A549 (cell line): ENCODE measurements around the gene ATP2A3.

Experiments
- CTCF ChIP-seq: fragments of >200 bp; sonication (Bioruptor Twin); formaldehyde crosslinking; IDR thresholded peaks from 3 replicates; pipeline ENCODE4 v1.5.1; 2016
- HMGXB4 ChIP-seq: fragments of 250-450 bp; sonication (Bioruptor Pico); IDR thresholded peaks from 2 replicates; pipeline ENCODE4 v1.5.0; 2021; ENCODE audit warnings: mild to moderate bottlenecking, moderate library complexity, borderline replicate concordance
- POLR2A ChIP-seq: IDR thresholded peaks from 2 replicates; pipeline ENCODE4 v1.6.1; 2012; ENCODE audit warnings: mild to moderate bottlenecking, low read length
- RFX5 ChIP-seq: fragments of 450-650 bp; IDR thresholded peaks from 2 replicates; pipeline ENCODE4 v1.7.1; 2014; ENCODE audit warnings: antibody characterized with exemption, mild to moderate bottlenecking, moderate library complexity
- SREBF2 ChIP-seq: fragments of 450-650 bp; IDR thresholded peaks from 2 replicates; pipeline ENCODE4 v1.6.1; 2014; ENCODE audit warnings: mild to moderate bottlenecking, moderate library complexity
- TF ChIP-seq, protein P1 (sequence below): fragments of 200-600 bp; sonication (generic); IDR thresholded peaks from 2 replicates; pipeline ENCODE4 v1.6.1; 2016; ENCODE audit warnings: antibody characterized with exemption, mild to moderate bottlenecking, moderate library complexity

GRCh38 chr17:3990386-3991127, 26.3 kb upstream of the ATP2A3 start:
- no peak for TF ChIP-seq CTCF
- TF ChIP-seq RFX5 = no peak
- TF ChIP-seq, protein P1, sequence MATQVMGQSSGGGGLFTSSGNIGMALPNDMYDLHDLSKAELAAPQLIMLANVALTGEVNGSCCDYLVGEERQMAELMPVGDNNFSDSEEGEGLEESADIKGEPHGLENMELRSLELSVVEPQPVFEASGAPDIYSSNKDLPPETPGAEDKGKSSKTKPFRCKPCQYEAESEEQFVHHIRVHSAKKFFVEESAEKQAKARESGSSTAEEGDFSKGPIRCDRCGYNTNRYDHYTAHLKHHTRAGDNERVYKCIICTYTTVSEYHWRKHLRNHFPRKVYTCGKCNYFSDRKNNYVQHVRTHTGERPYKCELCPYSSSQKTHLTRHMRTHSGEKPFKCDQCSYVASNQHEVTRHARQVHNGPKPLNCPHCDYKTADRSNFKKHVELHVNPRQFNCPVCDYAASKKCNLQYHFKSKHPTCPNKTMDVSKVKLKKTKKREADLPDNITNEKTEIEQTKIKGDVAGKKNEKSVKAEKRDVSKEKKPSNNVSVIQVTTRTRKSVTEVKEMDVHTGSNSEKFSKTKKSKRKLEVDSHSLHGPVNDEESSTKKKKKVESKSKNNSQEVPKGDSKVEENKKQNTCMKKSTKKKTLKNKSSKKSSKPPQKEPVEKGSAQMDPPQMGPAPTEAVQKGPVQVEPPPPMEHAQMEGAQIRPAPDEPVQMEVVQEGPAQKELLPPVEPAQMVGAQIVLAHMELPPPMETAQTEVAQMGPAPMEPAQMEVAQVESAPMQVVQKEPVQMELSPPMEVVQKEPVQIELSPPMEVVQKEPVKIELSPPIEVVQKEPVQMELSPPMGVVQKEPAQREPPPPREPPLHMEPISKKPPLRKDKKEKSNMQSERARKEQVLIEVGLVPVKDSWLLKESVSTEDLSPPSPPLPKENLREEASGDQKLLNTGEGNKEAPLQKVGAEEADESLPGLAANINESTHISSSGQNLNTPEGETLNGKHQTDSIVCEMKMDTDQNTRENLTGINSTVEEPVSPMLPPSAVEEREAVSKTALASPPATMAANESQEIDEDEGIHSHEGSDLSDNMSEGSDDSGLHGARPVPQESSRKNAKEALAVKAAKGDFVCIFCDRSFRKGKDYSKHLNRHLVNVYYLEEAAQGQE = no peak
- no peak for TF ChIP-seq POLR2A
- TF ChIP-seq HMGXB4 = no peak
- TF ChIP-seq SREBF2 = no peak
